Endothelial cell of umbilical vein (primary cell): ENCODE data around the gene SFT2D2. TPM values are rescaled to one million over a fixed set of nuclear protein-coding genes. Genes with fewer than 3 reads are reported as not detected.

Experiments
- BruUV-seq: library from RNA; stranded (reverse); fragments of 400-500 nt; replicated peaks from 2 replicates; lab custom pipeline; 2021; lab: Mats Ljungman, UMichigan
- CTCF ChIA-PET: fragments of 300-600, 350-600 bp; sonication (Branson Sonifier 250); formaldehyde crosslinking; loops from one replicate; lab custom pipeline; 2021; ENCODE audit warnings: antibody characterized with exemption, inconsistent platforms; lab: Charles Lee
- POLR2A ChIA-PET: fragments of 300-600, 350-600 bp; sonication (Branson Sonifier 250); formaldehyde crosslinking; loops from one replicate; lab custom pipeline; 2021; ENCODE audit warnings: antibody characterized with exemption, inconsistent platforms; lab: Charles Lee
- DNase-seq: peaks from one replicate; pipeline ENCODE4 v3.0.0-alpha.2; 2011; ENCODE audit warnings: low read depth, low spot score
- FAIRE-seq: peaks from 2 replicates; lab custom pipeline; 2011; peaks lifted over from hg19 to GRCh38; lab: Jason Lieb, UNC
- H2AFZ ChIP-seq: 2 replicates; pipeline ENCODE4 v1.6.0; 2012; ENCODE audit warnings: low read depth, low read length, control low read depth, inconsistent platforms
- H3K27ac ChIP-seq: 2 replicates; pipeline ENCODE4 v1.5.1; 2011; ENCODE audit warnings: low read depth, mild to moderate bottlenecking, control low read depth, low read length, moderate library complexity; ENCODE audit not compliant: insufficient read depth
- H3K27me3 ChIP-seq, 2 experiments: 2 replicates each; pipeline versions ENCODE4 v1.6.0 to v1.6.1; 2011; ENCODE audit warnings: low read length in 2 of 2, mixed read lengths in 1 of 2; ENCODE audit not compliant: control insufficient read depth in 2 of 2, insufficient read depth in 2 of 2
- H3K36me3 ChIP-seq, 2 experiments: 2 replicates in 1 of 2; 3 replicates in 1 of 2; pipeline ENCODE4 v1.5.1; 2011; ENCODE audit warnings: low read length in 2 of 2, mild to moderate bottlenecking in 1 of 2, moderate library complexity in 1 of 2; ENCODE audit not compliant: control insufficient read depth in 2 of 2, insufficient read depth in 2 of 2; ENCODE audit errors: extremely low read depth in 1 of 2
- H3K4me1 ChIP-seq: 3 replicates; pipeline ENCODE4 v1.5.1; 2011; ENCODE audit warnings: mild to moderate bottlenecking, low read length; ENCODE audit not compliant: control insufficient read depth, insufficient read depth; ENCODE audit errors: extremely low read depth
- H3K4me2 ChIP-seq: 2 replicates; pipeline ENCODE4 v1.6.1; 2011; ENCODE audit warnings: low read length, control low read depth, mixed read lengths; ENCODE audit not compliant: insufficient read depth
- H3K4me3 ChIP-seq, 3 experiments: fragments of 200-600 bp in 1 of 3; sonication (generic), shearing (Covaris generic) in 1 of 3; replicated peaks in 1 of 3; 2 replicates each; pipeline ENCODE4 v1.5.1; 2011 to 2016; ENCODE audit warnings: control low read depth in 3 of 3, low read length in 3 of 3, mild to moderate bottlenecking in 2 of 3, inconsistent platforms in 1 of 3, low read depth in 1 of 3, moderate library complexity in 1 of 3; ENCODE audit not compliant: insufficient read depth in 1 of 3
- H3K79me2 ChIP-seq: 2 replicates; pipeline ENCODE4 v1.6.0; 2012; ENCODE audit warnings: low read length, inconsistent platforms; ENCODE audit not compliant: control insufficient read depth, insufficient read depth
- H3K9ac ChIP-seq: replicated peaks from 2 replicates; pipeline ENCODE3; 2011; ENCODE audit warnings: low read length, control low read depth; ENCODE audit not compliant: insufficient read depth; ENCODE audit errors: extremely low read depth
- H3K9me1 ChIP-seq: replicated peaks from 3 replicates; pipeline ENCODE4 v1.6.0; 2011; ENCODE audit warnings: mild to moderate bottlenecking, low read length; ENCODE audit not compliant: control insufficient read depth, insufficient read depth; ENCODE audit errors: extremely low read depth
- H3K9me3 ChIP-seq: replicated peaks from 2 replicates; pipeline ENCODE4 v1.5.1; 2012; ENCODE audit warnings: low read length, inconsistent platforms; ENCODE audit not compliant: control insufficient read depth, insufficient read depth
- H4K20me1 ChIP-seq: replicated peaks from 2 replicates; pipeline ENCODE3; 2011; ENCODE audit warnings: mild to moderate bottlenecking, low read length; ENCODE audit not compliant: control insufficient read depth, insufficient read depth; ENCODE audit errors: extremely low read depth
- CTCF ChIP-seq, 2 donors: IDR thresholded peaks; 1 replicate in 1 of 2; 2 replicates in 1 of 2; pipeline ENCODE4 v1.5.1; 2011; ENCODE audit warnings: low read length in 2 of 2, mild to moderate bottlenecking in 2 of 2, moderate library complexity in 2 of 2, control low read depth in 1 of 2, inconsistent platforms in 1 of 2, low read depth in 1 of 2; ENCODE audit not compliant: insufficient read depth in 1 of 2; ENCODE audit errors: extremely low read depth in 1 of 2
- EZH2 ChIP-seq: IDR thresholded peaks from 2 replicates; pipeline ENCODE4 v1.6.1; 2012; ENCODE audit warnings: borderline replicate concordance, low read depth, mild to moderate bottlenecking, moderate library complexity, low read length, inconsistent platforms; ENCODE audit not compliant: severe bottlenecking
- FOS ChIP-seq: IDR thresholded peaks from 2 replicates; pipeline ENCODE4 v1.6.1; 2011; ENCODE audit warnings: mild to moderate bottlenecking, low read length, moderate library complexity, borderline replicate concordance; ENCODE audit not compliant: insufficient read depth
- GATA2 ChIP-seq: IDR thresholded peaks from 2 replicates; pipeline ENCODE4 v1.7.0; 2011; ENCODE audit warnings: low read depth, mild to moderate bottlenecking, moderate library complexity, mixed read lengths, low read length; ENCODE audit not compliant: insufficient read length, insufficient read depth
- JUN ChIP-seq: IDR thresholded peaks from 2 replicates; pipeline ENCODE4 v1.6.1; 2011; ENCODE audit warnings: borderline replicate concordance, low read depth; ENCODE audit not compliant: insufficient read length, insufficient read depth
- MAX ChIP-seq: IDR thresholded peaks from 2 replicates; pipeline ENCODE4 v1.6.1; 2011; ENCODE audit not compliant: insufficient read depth, insufficient read length
- MYC ChIP-seq: IDR thresholded peaks from one replicate; pipeline ENCODE4 v1.6.1; 2011; ENCODE audit warnings: mild to moderate bottlenecking, low read depth, low read length
- POLR2A ChIP-seq: IDR thresholded peaks from 2 replicates; pipeline ENCODE4 v1.6.1; 2012; ENCODE audit warnings: low read depth, mild to moderate bottlenecking, control low read depth, low read length
- POLR2AphosphoS5 ChIP-seq: IDR thresholded peaks from 2 replicates; pipeline ENCODE4 v1.6.1; 2012; ENCODE audit warnings: low read depth, mild to moderate bottlenecking, control low read depth, low read length, moderate library complexity; ENCODE audit not compliant: insufficient read depth
- dilution Hi-C: fragments of 300-500 bp; cut with MboI; formaldehyde crosslinking; loops from one replicate; pipeline ENCODE4 v1.15.0; 2019; ENCODE audit warnings: low sequenced_read_pairs; ENCODE audit not compliant: extremely low pct_ligation_motif_present
- intact Hi-C: fragments of 100-400 bp; cut with micrococcal nuclease; formaldehyde crosslinking; loops from one replicate; pipeline ENCODE4 v1.10.0; 2022
- polyA plus RNA-seq, 4 experiments: library from polyadenylated mRNA; depleted of rRNA in 3 of 4; stranded (reverse) in 3 of 4; unstranded in 1 of 4; fragments of >200 nt; gene quantifications; 2 replicates each; pipeline versions ENCODE4 v1.2.1 to v1.2.3, GENCODE V29; 2011 to 2012; ENCODE audit warnings: missing spikeins in 1 of 4
- total RNA-seq: library from RNA; stranded (reverse); gene quantifications from 2 replicates; pipeline ENCODE4 v1.2.3, GENCODE V29; 2021

SFT2D2 gene
- total and polyA plus RNA-seq, 2 donors (not counting 3 experiments of a cell fraction or from before 2014, with no cell fraction given): 16.7 to 68.1 TPM

- Histone ChIP-seq H3K27ac (no peak overlapping the region), H2AFZ (no peak overlapping the region), H3K9me1 (no peaks in the 10 kb centered on the region), H3K4me3 (no peak overlapping the region), H4K20me1 (no peaks in the 10 kb centered on the region), H3K4me2 (no peak overlapping the region), H3K36me3 (no peaks in the 10 kb centered on the region), H3K79me2 (peaks cover 2% of the 10 kb centered on the region), H3K27me3 (no peaks in the 10 kb centered on the region), H3K4me1 (peaks cover 28% of the 10 kb centered on the region), H3K9me3 (no peaks in the 10 kb centered on the region), H3K9ac (no peak overlapping the region)
- no peak for TF ChIP-seq CTCF (IDR thresholded peaks at IDR 0.05; ENCODE audit: extremely low read depth in 1 of 2, insufficient read depth in 1 of 2, low read depth in 1 of 2, low read length in 2 of 2)
- no peak for TF ChIP-seq POLR2A
- no peak for TF ChIP-seq MYC
- TF ChIP-seq GATA2: no peak
- TF ChIP-seq FOS: no peak
- no peak for TF ChIP-seq JUN
- no peak for TF ChIP-seq POLR2AphosphoS5
- TF ChIP-seq MAX: no peak
- TF ChIP-seq EZH2: no peak
- ChIA-PET CTCF (interaction anchor here (1.8 kb wide), 1 partner anchor 29 kb away, joined by 5 read pairs; no protein-coding TSS in a partner anchor), POLR2A (no interaction called here)
- intact Hi-C loops (no loop called here), dilution Hi-C loops (no loop called here)
- no peak for DNase-seq
- no peak for FAIRE-seq
- no TSS peak for BruUV-seq
These were observed 38.5 kb downstream of the SFT2D2 start for GRCh38 chr1:168264296-168264695.
